GM10266 (cell line): ENCODE results near the gene CORO2B.

Experiments used
- DNase-seq: peaks from one replicate; pipeline ENCODE4 v3.0.0; 2012; ENCODE audit errors: extremely low spot score
- TF ChIP-seq, protein P1 (sequence below): IDR thresholded peaks from 2 replicates; pipeline ENCODE4 v1.5.1; 2012; ENCODE audit warnings: mild to moderate bottlenecking, low read depth; ENCODE audit not compliant: control insufficient read depth, insufficient read depth; ENCODE audit errors: missing control alignments

The CORO2B gene

DNA sequence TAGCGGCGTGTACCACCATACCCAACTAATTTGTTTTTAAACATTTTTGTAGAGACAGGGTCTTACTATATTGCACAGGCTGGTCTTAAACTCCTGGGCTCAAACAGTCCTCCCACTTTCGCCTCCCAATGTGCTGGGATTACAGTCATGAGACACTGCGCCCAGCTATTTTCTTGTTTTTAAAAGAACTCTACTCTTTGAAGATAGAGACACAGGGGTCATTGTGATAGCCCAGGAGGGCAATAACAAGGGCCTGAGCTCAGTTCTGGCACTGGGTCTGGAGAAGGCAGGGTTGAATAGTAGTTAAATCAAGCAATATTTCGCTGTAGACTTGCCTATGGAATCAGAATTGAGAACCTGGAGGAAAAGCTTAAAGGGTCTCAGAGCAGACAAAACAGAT, 143.1 kb downstream of the CORO2B start:
- no peak for DNase-seq
- TF ChIP-seq, protein P1, sequence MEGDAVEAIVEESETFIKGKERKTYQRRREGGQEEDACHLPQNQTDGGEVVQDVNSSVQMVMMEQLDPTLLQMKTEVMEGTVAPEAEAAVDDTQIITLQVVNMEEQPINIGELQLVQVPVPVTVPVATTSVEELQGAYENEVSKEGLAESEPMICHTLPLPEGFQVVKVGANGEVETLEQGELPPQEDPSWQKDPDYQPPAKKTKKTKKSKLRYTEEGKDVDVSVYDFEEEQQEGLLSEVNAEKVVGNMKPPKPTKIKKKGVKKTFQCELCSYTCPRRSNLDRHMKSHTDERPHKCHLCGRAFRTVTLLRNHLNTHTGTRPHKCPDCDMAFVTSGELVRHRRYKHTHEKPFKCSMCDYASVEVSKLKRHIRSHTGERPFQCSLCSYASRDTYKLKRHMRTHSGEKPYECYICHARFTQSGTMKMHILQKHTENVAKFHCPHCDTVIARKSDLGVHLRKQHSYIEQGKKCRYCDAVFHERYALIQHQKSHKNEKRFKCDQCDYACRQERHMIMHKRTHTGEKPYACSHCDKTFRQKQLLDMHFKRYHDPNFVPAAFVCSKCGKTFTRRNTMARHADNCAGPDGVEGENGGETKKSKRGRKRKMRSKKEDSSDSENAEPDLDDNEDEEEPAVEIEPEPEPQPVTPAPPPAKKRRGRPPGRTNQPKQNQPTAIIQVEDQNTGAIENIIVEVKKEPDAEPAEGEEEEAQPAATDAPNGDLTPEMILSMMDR = no peak

DNA sequence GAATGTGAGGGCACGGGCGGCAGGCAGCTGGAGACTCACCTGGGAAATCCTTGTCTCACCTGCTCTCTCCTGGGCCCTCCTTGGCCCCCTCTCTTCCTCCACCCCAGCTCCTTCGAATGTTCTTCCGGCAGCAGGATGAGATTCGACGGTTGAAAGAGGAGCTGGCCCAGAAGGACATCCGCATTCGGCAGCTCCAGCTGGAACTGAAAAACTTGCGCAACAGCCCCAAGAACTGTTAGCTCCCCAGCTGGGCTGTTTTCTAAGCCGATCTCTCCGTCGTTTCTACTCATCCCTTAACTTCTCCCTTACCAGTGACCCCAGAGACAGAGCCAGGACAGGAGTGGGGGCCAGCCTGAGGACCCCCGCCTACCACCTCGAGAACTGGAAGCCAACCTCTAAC, 146.9 kb downstream of the CORO2B start:
- DNase-seq = no peak
- TF ChIP-seq, protein P1 = no peak

DNA sequence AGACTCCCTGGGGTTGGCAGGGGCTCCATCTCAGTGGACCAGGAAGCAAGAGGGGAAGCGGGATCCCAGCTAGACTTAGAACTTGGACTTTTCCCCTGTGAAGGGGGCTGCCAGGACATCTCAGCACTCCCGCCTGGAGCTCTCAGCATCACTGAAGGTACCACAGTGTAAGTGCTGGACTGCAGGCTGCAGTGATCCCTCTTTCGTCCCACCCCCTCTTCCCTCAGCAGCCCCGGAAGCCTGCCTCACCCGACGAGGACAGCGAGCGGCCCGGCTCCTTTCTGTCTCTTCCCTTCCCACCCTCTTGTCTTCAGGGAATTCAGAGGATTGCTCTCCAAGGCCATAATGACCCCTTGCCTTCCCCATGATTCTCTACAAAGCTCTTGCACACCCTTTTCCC, 147.5 kb downstream of the CORO2B start:
- TF ChIP-seq, protein P1 = no peak
- DNase-seq = no peak

DNA sequence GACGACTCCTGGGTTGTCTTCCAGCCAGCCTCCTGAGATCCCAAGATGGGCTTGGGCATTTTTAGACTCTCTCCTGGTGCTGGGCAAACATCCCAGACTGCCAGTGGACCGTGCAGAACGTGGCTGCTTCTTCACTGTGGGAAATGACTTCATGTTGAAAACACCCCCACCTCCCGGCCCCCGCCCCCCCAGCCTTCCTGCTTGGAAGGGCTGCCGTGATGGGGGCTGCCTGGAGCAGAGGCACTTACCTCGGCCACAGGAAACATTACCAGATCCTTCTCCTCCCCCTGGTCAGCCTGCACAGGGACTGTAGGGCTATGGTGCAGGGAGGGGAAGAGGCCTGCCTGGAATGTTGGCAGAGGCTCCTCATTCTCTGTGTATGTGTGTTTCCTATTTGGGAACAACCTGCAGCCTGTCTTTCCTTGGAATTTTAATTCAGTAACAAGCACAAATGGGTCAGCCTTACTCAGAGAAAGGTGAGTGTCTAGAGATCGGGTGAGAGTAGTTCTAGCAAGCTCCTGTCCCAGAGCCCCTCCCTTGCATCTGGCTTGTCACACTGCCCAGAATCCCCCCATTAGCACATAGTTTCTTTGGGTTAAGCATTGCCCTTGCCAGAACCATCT, 151.1 kb downstream of the CORO2B start:
- no peak for DNase-seq

DNA sequence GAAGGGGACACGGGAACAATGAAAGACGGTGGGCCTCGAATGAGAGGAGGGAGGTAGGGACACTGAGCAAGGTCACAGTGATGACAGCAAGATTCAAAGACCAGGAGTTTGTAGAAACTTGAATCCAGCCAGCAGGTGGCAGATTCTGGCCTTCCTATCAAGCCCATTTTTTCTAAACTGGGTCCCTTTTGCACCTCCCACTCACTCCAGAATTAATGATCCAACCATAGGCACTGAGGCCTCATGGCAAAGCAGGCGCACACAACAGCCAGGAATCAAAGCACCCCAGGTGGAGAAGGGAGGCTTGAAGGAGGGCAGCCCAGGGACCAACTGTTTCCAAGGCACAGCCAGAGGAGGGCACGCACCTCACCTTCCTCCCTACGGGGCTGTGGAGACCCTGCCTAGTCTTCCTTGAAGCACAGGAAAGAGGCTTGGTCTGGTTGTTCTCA, 151.7 kb downstream of the CORO2B start:
- TF ChIP-seq, protein P1 = peak; percentile 41
- DNase-seq = peak; percentile 32

More for the DNA sequence above, 151.1 kb downstream of the CORO2B start:
- TF ChIP-seq, protein P1 = no peak

DNA sequence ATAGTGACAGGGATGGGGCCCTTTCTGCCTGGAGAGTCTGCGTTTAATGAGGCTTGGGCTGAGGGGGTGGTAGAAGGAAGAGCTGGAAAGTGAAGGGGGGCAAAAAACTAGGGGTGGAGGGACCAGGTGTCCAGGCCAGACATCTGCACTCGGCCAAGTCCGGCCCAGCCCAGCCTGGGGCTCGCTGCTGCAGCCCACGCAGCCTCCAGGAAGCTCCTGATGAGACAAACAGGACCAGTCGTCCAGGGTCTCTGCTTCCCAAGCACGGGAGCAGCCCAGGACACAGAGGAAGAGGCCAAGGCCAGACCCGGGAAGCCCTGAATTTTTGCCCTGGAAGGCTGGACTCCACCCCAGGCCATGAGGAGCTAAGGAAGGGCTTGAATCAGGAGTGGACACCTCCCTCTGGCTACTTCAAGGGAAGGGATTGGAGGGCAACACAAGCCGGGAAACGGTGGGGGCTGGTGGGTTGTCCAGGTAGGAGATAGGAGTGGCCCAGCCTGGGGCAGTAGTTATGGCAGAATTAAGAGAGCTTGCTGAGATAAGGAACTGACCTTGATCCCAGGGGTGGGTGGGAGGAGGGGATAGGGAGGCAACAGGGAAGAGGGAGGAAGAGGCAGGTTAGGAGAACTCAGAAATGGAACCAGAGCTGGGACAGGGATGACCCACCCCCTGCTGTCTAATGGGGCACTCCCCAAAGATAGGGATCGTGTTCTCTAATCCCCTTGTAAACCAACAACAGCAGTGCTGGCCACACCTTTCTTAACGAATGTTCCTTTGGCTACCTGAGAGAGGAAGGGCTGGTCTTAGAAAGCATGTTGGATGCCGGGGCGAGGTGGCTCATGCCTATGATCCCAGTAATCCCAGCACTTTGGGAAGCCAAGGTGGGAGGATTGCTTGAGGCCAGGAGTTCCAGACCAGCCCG, 152.4 kb downstream of the CORO2B start:
- DNase-seq = no peak
- TF ChIP-seq, protein P1 = no peak

DNA sequence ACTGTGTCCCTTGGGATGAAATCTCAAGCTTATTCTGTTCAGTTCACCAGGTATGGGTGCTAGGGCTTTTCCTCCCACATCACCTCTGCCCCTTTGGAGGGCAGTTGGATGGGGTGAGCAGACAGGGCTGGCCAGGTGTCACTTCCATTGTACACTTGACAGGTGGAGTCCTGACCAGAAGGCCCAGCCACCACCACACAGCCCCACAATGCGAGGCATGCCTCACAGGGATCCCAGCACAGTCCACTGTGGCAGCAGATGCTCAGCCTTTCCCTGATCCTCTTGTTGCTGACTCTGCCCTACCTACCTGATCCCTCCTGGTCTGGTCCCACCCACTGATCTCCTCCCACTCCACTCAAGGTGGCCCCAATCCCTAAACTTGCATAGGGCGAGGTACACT, 153.7 kb downstream of the CORO2B start:
- DNase-seq = no peak
- TF ChIP-seq, protein P1 = no peak
